HCT116 (cell line): ENCODE data around the gene TAF4.

Experiments
- CEBPB ChIP-seq: IDR thresholded peaks from 2 replicates; pipeline ENCODE4 v1.6.1; 2012; ENCODE audit warnings: low read depth
- EGR1 ChIP-seq: IDR thresholded peaks from 2 replicates; pipeline ENCODE4 v1.6.1; 2012; ENCODE audit warnings: low read depth
- EZH2 ChIP-seq: fragments of 200-600 bp; sonication (generic); IDR thresholded peaks from 2 replicates; pipeline ENCODE4 v1.6.1; 2017; ENCODE audit warnings: antibody characterized with exemption, mixed run types
- POLR2A ChIP-seq: IDR thresholded peaks from 2 replicates; pipeline ENCODE4 v1.7.0; 2011; ENCODE audit warnings: borderline replicate concordance; ENCODE audit not compliant: insufficient read depth, insufficient read length; ENCODE audit errors: extremely low read depth
- POLR2AphosphoS5 ChIP-seq: IDR thresholded peaks from 2 replicates; pipeline ENCODE4 v1.6.1; 2011; ENCODE audit warnings: mild to moderate bottlenecking, low read depth, low read length, moderate library complexity
- SP1 ChIP-seq: IDR thresholded peaks from 2 replicates; pipeline ENCODE4 v1.6.1; 2012; ENCODE audit warnings: low read depth
- ZNF274 ChIP-seq: fragments of 200-500 bp; sonication (Bioruptor generic); IDR thresholded peaks from 2 replicates; pipeline ENCODE4 v1.6.1; 2014; ENCODE audit warnings: mild to moderate bottlenecking, low read depth, low read length, inconsistent platforms
- TF ChIP-seq, protein P1 (sequence below), 3 experiments: fragments of 200-600 bp in 1 of 3; sonication (generic) in 1 of 3; IDR thresholded peaks in 2 of 3; conservative IDR thresholded peaks in 1 of 3; 2 replicates each; pipeline ENCODE4 v1.5.1; 2012 to 2017; ENCODE audit warnings: low read depth in 2 of 3, low read length in 2 of 3, antibody characterized with exemption in 1 of 3, borderline replicate concordance in 1 of 3, control low read depth in 1 of 3, mild to moderate bottlenecking in 1 of 3, mixed read lengths in 1 of 3, mixed run types in 1 of 3, moderate library complexity in 1 of 3; ENCODE audit not compliant: insufficient read depth in 1 of 3

DNA sequence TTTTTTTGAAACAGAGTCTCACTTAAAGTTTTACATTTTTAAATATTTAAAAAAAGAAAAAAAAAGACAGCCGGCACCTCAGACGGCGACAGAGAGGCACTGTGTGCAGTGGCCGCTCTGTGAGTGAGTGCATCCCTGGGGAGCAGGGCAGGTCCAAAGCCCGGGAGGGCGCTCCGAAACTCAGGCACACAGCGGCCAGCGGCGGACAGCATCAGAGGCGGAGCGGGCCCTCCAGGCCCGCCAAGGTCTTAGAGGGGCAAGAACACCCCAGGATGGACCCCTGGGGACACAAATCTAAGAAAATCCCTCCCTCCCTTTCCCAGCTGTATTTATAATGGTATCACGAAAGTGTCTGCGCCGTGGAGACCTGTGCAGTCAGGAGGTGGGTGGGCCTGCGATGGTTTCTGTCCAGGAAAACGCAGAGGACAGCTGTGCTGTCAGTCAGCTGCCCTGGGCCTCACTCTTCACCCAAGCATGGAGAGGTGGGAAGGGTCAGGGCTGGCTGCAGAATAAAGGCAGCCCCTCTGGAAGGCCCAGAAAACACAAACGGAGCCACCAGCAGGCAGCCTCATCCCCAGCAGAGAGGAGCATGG lies 43.8 kb downstream of the TAF4 start:
- TF ChIP-seq, protein P1, sequence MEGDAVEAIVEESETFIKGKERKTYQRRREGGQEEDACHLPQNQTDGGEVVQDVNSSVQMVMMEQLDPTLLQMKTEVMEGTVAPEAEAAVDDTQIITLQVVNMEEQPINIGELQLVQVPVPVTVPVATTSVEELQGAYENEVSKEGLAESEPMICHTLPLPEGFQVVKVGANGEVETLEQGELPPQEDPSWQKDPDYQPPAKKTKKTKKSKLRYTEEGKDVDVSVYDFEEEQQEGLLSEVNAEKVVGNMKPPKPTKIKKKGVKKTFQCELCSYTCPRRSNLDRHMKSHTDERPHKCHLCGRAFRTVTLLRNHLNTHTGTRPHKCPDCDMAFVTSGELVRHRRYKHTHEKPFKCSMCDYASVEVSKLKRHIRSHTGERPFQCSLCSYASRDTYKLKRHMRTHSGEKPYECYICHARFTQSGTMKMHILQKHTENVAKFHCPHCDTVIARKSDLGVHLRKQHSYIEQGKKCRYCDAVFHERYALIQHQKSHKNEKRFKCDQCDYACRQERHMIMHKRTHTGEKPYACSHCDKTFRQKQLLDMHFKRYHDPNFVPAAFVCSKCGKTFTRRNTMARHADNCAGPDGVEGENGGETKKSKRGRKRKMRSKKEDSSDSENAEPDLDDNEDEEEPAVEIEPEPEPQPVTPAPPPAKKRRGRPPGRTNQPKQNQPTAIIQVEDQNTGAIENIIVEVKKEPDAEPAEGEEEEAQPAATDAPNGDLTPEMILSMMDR (IDR thresholded peaks at IDR 0.05 in 2 of 3, conservative IDR thresholded peaks at IDR 0.05 in 1 of 3; ENCODE audit: borderline replicate concordance in 1 of 3, insufficient read depth in 1 of 3, low read depth in 2 of 3, low read length in 2 of 3): no peak
- TF ChIP-seq EGR1: no peak
- TF ChIP-seq SP1: no peak
- no peak for TF ChIP-seq ZNF274
- no peak for TF ChIP-seq EZH2
- TF ChIP-seq POLR2AphosphoS5: no peak
- TF ChIP-seq POLR2A: no peak
- TF ChIP-seq CEBPB: no peak
